H1 (cell line): ENCODE results near the gene AHSG. TPM values are rescaled to one million over a fixed set of nuclear protein-coding genes. Genes with fewer than 3 reads are reported as not detected.

ENCODE experiments used
- CTCF ChIA-PET: fragments of 300-600 bp; sonication (Branson Sonifier 250); formaldehyde crosslinking; loops from one replicate; lab custom pipeline; 2021; ENCODE audit not compliant: partially characterized antibody; lab: Charles Lee
- POLR2A ChIA-PET: fragments of 300-600 bp; sonication (Branson Sonifier 250); formaldehyde crosslinking; loops from one replicate; lab custom pipeline; 2021; ENCODE audit warnings: inconsistent platforms; ENCODE audit not compliant: partially characterized antibody; lab: Charles Lee
- DNase-seq, 2 experiments: peaks; one replicate each; pipeline versions ENCODE4 v3.0.0 to v3.0.0-alpha.2; 2010 to 2022; ENCODE audit warnings: low spot score in 2 of 2, low read depth in 1 of 2, mixed read lengths in 1 of 2
- FAIRE-seq: peaks from 2 replicates; lab custom pipeline; 2011; peaks lifted over from hg19 to GRCh38; lab: Jason Lieb, UNC
- H2AFZ ChIP-seq: 2 replicates; pipeline ENCODE4 v1.8.1; 2012; ENCODE audit warnings: low read length, inconsistent platforms
- H2AK5ac ChIP-seq: 2 replicates; pipeline ENCODE4 v1.6.1; 2013; ENCODE audit warnings: low read depth, low read length
- H2BK120ac ChIP-seq: replicated peaks from 2 replicates; pipeline ENCODE3; 2013; ENCODE audit warnings: low read depth, low read length, inconsistent platforms
- H2BK12ac ChIP-seq: 2 replicates; pipeline ENCODE4 v1.6.1; 2013; ENCODE audit warnings: low read depth, low read length
- H2BK15ac ChIP-seq: 2 replicates; pipeline ENCODE4 v1.6.1; 2013; ENCODE audit warnings: low read length
- H2BK20ac ChIP-seq: 2 replicates; pipeline ENCODE4 v1.6.1; 2013; ENCODE audit warnings: low read length
- H2BK5ac ChIP-seq: 2 replicates; pipeline ENCODE4 v1.6.1; 2013; ENCODE audit warnings: low read depth, low read length
- H3K14ac ChIP-seq: 2 replicates; pipeline ENCODE4 v1.6.1; 2013; ENCODE audit warnings: inconsistent platforms; ENCODE audit not compliant: insufficient read length
- H3K18ac ChIP-seq: 2 replicates; pipeline ENCODE4 v1.6.1; 2013; ENCODE audit warnings: low read length; ENCODE audit errors: extremely low read depth
- H3K23ac ChIP-seq: 2 replicates; pipeline ENCODE4 v1.6.1; 2013; ENCODE audit warnings: inconsistent platforms; ENCODE audit not compliant: insufficient read length
- H3K23me2 ChIP-seq: 2 replicates; pipeline ENCODE4 v1.6.1; 2013; ENCODE audit warnings: low read depth, low read length
- H3K27ac ChIP-seq: 2 replicates; pipeline ENCODE4 v1.6.1; 2011; ENCODE audit warnings: low read depth, low read length, inconsistent platforms
- H3K27me3 ChIP-seq, 4 experiments: replicated peaks in 1 of 4; 1 replicate in 1 of 4; 2 replicates in 3 of 4; pipeline versions ENCODE4 v1.6.1 to v1.8.1; 2011 to 2013; ENCODE audit warnings: low read length in 3 of 4, mild to moderate bottlenecking in 3 of 4, inconsistent platforms in 2 of 4, mixed read lengths in 2 of 4, moderate library complexity in 1 of 4; ENCODE audit not compliant: control insufficient read depth in 3 of 4, insufficient read depth in 3 of 4; ENCODE audit errors: extremely low read depth in 1 of 4
- H3K36me3 ChIP-seq, 4 experiments: 2 replicates each; pipeline versions ENCODE4 v1.6.1 to v1.8.1; 2011 to 2013; ENCODE audit warnings: mild to moderate bottlenecking in 4 of 4, low read length in 3 of 4, moderate library complexity in 2 of 4, control low read depth in 1 of 4, inconsistent platforms in 1 of 4; ENCODE audit not compliant: insufficient read depth in 4 of 4, control insufficient read depth in 2 of 4
- H3K4ac ChIP-seq: replicated peaks from 2 replicates; pipeline ENCODE3; 2013; ENCODE audit warnings: low read length, low read depth, mixed read lengths, inconsistent platforms; ENCODE audit not compliant: insufficient read length
- H3K4me1 ChIP-seq, 4 experiments: replicated peaks in 1 of 4; 1 replicate in 1 of 4; 2 replicates in 3 of 4; pipeline versions ENCODE4 v1.6.1 to v1.8.1; 2011 to 2013; ENCODE audit warnings: low read length in 3 of 4, inconsistent platforms in 2 of 4, mixed read lengths in 1 of 4; ENCODE audit not compliant: insufficient read depth in 4 of 4, control insufficient read depth in 3 of 4
- H3K4me2 ChIP-seq, 2 experiments: 2 replicates each; pipeline versions ENCODE4 v1.6.1 to v1.8.1; 2011 to 2013; ENCODE audit warnings: low read depth in 2 of 2, low read length in 2 of 2, control low read depth in 1 of 2, inconsistent platforms in 1 of 2, mild to moderate bottlenecking in 1 of 2; ENCODE audit not compliant: insufficient read depth in 1 of 2
- H3K4me3 ChIP-seq, 4 experiments: fragments of 200-600, 300-600 bp in 1 of 4; sonication (generic), shearing (Covaris generic), sonication (Bioruptor Twin) in 1 of 4; 2 replicates each; pipeline versions ENCODE4 v1.5.1 to v1.8.1; 2011 to 2016; ENCODE audit warnings: low read length in 4 of 4, low read depth in 3 of 4, control low read depth in 2 of 4, inconsistent platforms in 2 of 4, mild to moderate bottlenecking in 2 of 4, mixed read lengths in 1 of 4, moderate library complexity in 1 of 4; ENCODE audit not compliant: insufficient read depth in 2 of 4; ENCODE audit errors: extremely low read depth in 1 of 4
- H3K56ac ChIP-seq: replicated peaks from 2 replicates; pipeline ENCODE3; 2013; ENCODE audit warnings: low read depth, mild to moderate bottlenecking, mixed read lengths, low read length, inconsistent platforms; ENCODE audit not compliant: insufficient read length
- H3K79me1 ChIP-seq: 2 replicates; pipeline ENCODE4 v1.6.1; 2013; ENCODE audit warnings: low read depth, low read length, control low read depth
- H3K79me2 ChIP-seq, 2 experiments: 2 replicates each; pipeline versions ENCODE4 v1.6.1 to v1.8.1; 2012 to 2013; ENCODE audit warnings: low read length in 2 of 2, mild to moderate bottlenecking in 2 of 2, inconsistent platforms in 1 of 2; ENCODE audit not compliant: insufficient read depth in 2 of 2, control insufficient read depth in 1 of 2
- H3K9ac ChIP-seq, 4 experiments: replicated peaks in 1 of 4; 1 replicate in 1 of 4; 2 replicates in 3 of 4; pipeline versions ENCODE4 v1.6.1 to v1.8.1; 2011 to 2013; ENCODE audit warnings: low read depth in 3 of 4, low read length in 3 of 4, control low read depth in 2 of 4, mild to moderate bottlenecking in 2 of 4, moderate library complexity in 2 of 4, inconsistent platforms in 1 of 4; ENCODE audit errors: extremely low read depth in 1 of 4
- H3K9me3 ChIP-seq, 2 experiments: 2 replicates each; pipeline versions ENCODE4 v1.6.1 to v1.8.1; 2012 to 2013; ENCODE audit warnings: mild to moderate bottlenecking in 2 of 2, moderate library complexity in 2 of 2, control low read depth in 1 of 2, inconsistent platforms in 1 of 2, low read depth in 1 of 2, low read length in 1 of 2, mixed read lengths in 1 of 2; ENCODE audit not compliant: insufficient read depth in 2 of 2
- H4K20me1 ChIP-seq, 2 experiments: replicated peaks in 1 of 2; 2 replicates each; pipeline versions ENCODE3 to v1.8.1; 2011 to 2013; ENCODE audit warnings: inconsistent platforms in 2 of 2, low read length in 2 of 2, mild to moderate bottlenecking in 1 of 2; ENCODE audit not compliant: insufficient read depth in 2 of 2, control insufficient read depth in 1 of 2
- H4K5ac ChIP-seq: 2 replicates; pipeline ENCODE4 v1.6.1; 2013; ENCODE audit warnings: low read length, low read depth, mixed read lengths, inconsistent platforms; ENCODE audit not compliant: insufficient read length
- H4K8ac ChIP-seq: 2 replicates; pipeline ENCODE4 v1.8.0; 2013; ENCODE audit warnings: mild to moderate bottlenecking, moderate library complexity, low read length, inconsistent platforms; ENCODE audit not compliant: insufficient read depth; ENCODE audit errors: extremely low read depth
- H4K91ac ChIP-seq: replicated peaks from 2 replicates; pipeline ENCODE3; 2013; ENCODE audit warnings: low read length, mixed read lengths, inconsistent platforms; ENCODE audit not compliant: insufficient read length
- EGR1 ChIP-seq: IDR thresholded peaks from 2 replicates; pipeline ENCODE4 v1.6.1; 2011; ENCODE audit warnings: low read depth, low read length, borderline replicate concordance
- FOSL1 ChIP-seq: IDR thresholded peaks from 2 replicates; pipeline ENCODE4 v1.6.1; 2011; ENCODE audit warnings: mild to moderate bottlenecking, low read depth, low read length, moderate library complexity; ENCODE audit not compliant: insufficient read depth
- SP2 ChIP-seq: IDR thresholded peaks from 2 replicates; pipeline ENCODE4 v1.6.1; 2012; ENCODE audit warnings: mild to moderate bottlenecking, low read length, inconsistent platforms
- YY1 ChIP-seq: IDR thresholded peaks from 2 replicates; pipeline ENCODE4 v1.6.1; 2011; ENCODE audit warnings: low read depth, mild to moderate bottlenecking, low read length
- WGBS, 2 experiments: shearing (Covaris generic) in 1 of 2; methylation state at CpG; one replicate each; pipeline versions ENCODE4 v1.1.6 to v1.1.7; 2013 to 2015; ENCODE audit warnings: low lambda C conversion rate in 2 of 2, mixed read lengths in 2 of 2, inconsistent platforms in 1 of 2, low coverage in 1 of 2, missing lambda C conversion rate in 1 of 2; ENCODE audit not compliant: insufficient replicate concordance in 2 of 2, insufficient coverage in 1 of 2, insufficient read length in 1 of 2; ENCODE audit errors: extremely low coverage in 1 of 2, missing lambda C conversion rate in 1 of 2; 5-methylcytosine and 5-hydroxymethylcytosine counted together
- polyA plus RNA-seq, 7 experiments: library from polyadenylated mRNA; depleted of rRNA in 3 of 7; stranded (reverse) in 5 of 7; unstranded in 2 of 7; fragments of >200 nt in 5 of 7; fragments of 200-250 nt in 2 of 7; gene quantifications; 1 replicate in 5 of 7; 2 replicates in 1 of 7; 4 replicates in 1 of 7; pipeline versions ENCODE4 v1.2.1 to v1.2.3, GENCODE V29; 2011 to 2013; ENCODE audit warnings: missing spikeins in 2 of 7, mixed read lengths in 2 of 7
- total RNA-seq: library from RNA; stranded (reverse); fragmentation: NEBNext Ultra II Directional; extraction: Animal tissue kit (Norgen Biotek cat#: 25700); gene quantifications from 2 replicates; pipeline ENCODE4 v1.2.1, GENCODE V29; 2021

The AHSG gene
- total and polyA plus RNA-seq, 2 of the 8 experiments (the other 6 are each of a cell fraction or from before 2014, with no cell fraction given), result 0.68 to 0.78 TPM

DNA sequence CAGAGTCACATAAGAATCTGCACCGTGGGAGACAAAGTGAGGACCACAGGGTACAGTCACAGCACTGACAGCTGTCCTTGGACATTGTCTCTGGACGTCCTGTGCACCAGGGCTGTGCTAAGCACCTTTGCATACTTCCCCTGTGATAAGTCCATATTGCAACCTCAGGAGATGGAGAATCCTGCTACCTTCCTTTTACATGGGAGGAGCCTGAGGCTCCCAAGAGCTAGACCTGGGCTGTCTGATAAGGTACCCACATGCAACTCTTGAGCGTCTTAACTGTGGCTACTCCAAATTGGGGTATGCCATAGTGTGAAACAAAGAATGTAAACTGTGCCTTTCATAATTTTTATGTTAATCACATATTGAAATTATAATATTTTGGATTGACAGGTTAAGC lies 24.8 kb downstream of the AHSG start:
- no peak overlapping the region for H3K56ac ChIP-seq
- H2BK20ac ChIP-seq, result no peak overlapping the region
- H2BK12ac ChIP-seq, result peak overlapping the region; percentile 11; the same call in 1 of the 2 replicates
- H3K23me2 ChIP-seq, result no peaks in the 10 kb centered on the region
- no peak overlapping the region for H3K23ac ChIP-seq
- H3K27me3 ChIP-seq, result no peaks in the 10 kb centered on the region
- no peak for DNase-seq
- no peak overlapping the region for H3K4me2 ChIP-seq
- no peak overlapping the region for H2BK5ac ChIP-seq
- no peak overlapping the region for H2AFZ ChIP-seq
- no peak overlapping the region for H4K5ac ChIP-seq
- no peaks in the 10 kb centered on the region for H3K79me2 ChIP-seq
- H3K14ac ChIP-seq, result no peak overlapping the region
- H2AK5ac ChIP-seq, result no peak overlapping the region
- H3K27ac ChIP-seq, result no peak overlapping the region
- H4K91ac ChIP-seq, result no peak overlapping the region
- 92% methylated on average over 3 of the region's 3 CpGs; no CpG with 5 or more reads in 1 of the 2 experiments for WGBS, 2 experiments
- no peak overlapping the region for H3K4ac ChIP-seq
- H3K4me3 ChIP-seq, result no peak overlapping the region
- H3K36me3 ChIP-seq, result no peaks in the 10 kb centered on the region
- H3K4me1 ChIP-seq, result peaks cover 0 to 5% (median 2%) of the 10 kb centered on the region in 4 experiments; a peak in 4 of 7 replicates
- H3K18ac ChIP-seq, result no peak overlapping the region
- H3K79me1 ChIP-seq, result no peaks in the 10 kb centered on the region
- no peak overlapping the region for H4K8ac ChIP-seq
- CTCF ChIA-PET, result interaction anchor here (3.9 kb wide), 1 partner anchor 22 kb away, joined by 35 read pairs; the partner anchor contains the start of gene AHSG
- no peak overlapping the region; a peak in 1 of 7 replicates for H3K9ac ChIP-seq
- POLR2A ChIA-PET, result interaction anchor here (1.3 kb wide), 1 partner anchor 20 kb away, joined by 3 read pairs; no protein-coding TSS in a partner anchor
- H3K9me3 ChIP-seq, result no peaks in the 10 kb centered on the region
- no peaks in the 10 kb centered on the region for H4K20me1 ChIP-seq
- no peak overlapping the region for H2BK120ac ChIP-seq
- FAIRE-seq, result no peak
- H2BK15ac ChIP-seq, result no peak overlapping the region
- TF ChIP-seq EGR1 (no peak), FOSL1 (no peak), YY1 (no peak), SP2 (no peak)
